ENCODE data around the gene KRT34. TPM values are rescaled to one million over a fixed set of nuclear protein-coding genes. Genes with fewer than 3 reads are reported as not detected.

KRT34 gene
- total and polyA plus RNA-seq, 2 experiments from 2014 or later = not detected

DNA sequence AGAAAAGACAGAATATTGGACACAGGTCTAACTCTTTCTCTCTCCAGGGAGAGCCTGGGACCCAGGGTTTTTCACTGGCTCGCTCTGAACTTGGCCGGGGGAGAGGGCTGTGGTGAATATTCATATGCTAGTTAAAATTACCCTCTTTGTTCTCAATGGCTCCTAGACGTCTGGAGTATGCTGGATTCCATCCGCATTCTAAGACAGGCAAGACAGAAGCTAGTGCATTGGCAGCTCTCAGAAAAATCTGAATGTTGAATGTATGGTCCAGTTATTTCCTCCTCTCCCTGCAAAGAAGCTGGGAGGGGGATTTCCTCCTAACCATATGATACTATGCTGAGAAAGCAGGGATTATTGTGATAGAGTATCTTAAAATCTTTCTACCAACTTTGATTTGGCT is 5.6 kb upstream of the KRT34 start:
- Histone ChIP-seq H4K20me1 (replicated peaks; ENCODE audit: insufficient read depth) (no peaks in the 10 kb centered on the region), H3K4me1 (ENCODE audit: insufficient read depth) (no peaks in the 10 kb centered on the region), H3K9me2 (ENCODE audit: insufficient read depth) (peaks cover 9% of the 10 kb centered on the region), H3K27me3 (ENCODE audit: insufficient read depth) (no peaks in the 10 kb centered on the region), H3K27ac (ENCODE audit: low read depth) (no peak overlapping the region), H3K36me3 (ENCODE audit: insufficient read depth) (no peaks in the 10 kb centered on the region), H3K79me2 (replicated peaks; ENCODE audit: insufficient read depth) (no peaks in the 10 kb centered on the region), H3K4me2 (no peak overlapping the region), H3K4me3 (no peak overlapping the region), H2AFZ (peak overlapping the region; percentile 6; the same call in 1 of the 2 replicates), H3F3A (replicated peaks; ENCODE audit: low read depth) (no peaks in the 10 kb centered on the region)
- no peak for TF ChIP-seq ZNF331 (CRISPR knock-in tag; IDR thresholded peaks at IDR 0.05; ENCODE audit: low read depth)
- TF ChIP-seq JUNB (IDR thresholded peaks at IDR 0.05; ENCODE audit: unreplicated experiment) = no peak
- no peak for TF ChIP-seq ZNF114 (CRISPR knock-in tag; IDR thresholded peaks at IDR 0.05)
- no peaks in the 10 kb centered on the region for H3K4me1 Mint-ChIP-seq
- H3K4me3 Mint-ChIP-seq = no peak overlapping the region
- ATAC-seq (no peak), DNase-seq (ENCODE audit: low spot score) (no peak)
- H3K27me3 Mint-ChIP-seq (ENCODE audit: insufficient read depth, low read depth, poor library complexity) = peaks cover 2% of the 10 kb centered on the region
- H3K27ac Mint-ChIP-seq = no peak overlapping the region
- no peaks in the 10 kb centered on the region; the same call in 2 of the 3 replicates for H3K36me3 Mint-ChIP-seq (ENCODE audit: low read depth)
- H3K9me3 Mint-ChIP-seq = peaks cover 9% of the 10 kb centered on the region; the same call in 2 of the 3 replicates

DNA sequence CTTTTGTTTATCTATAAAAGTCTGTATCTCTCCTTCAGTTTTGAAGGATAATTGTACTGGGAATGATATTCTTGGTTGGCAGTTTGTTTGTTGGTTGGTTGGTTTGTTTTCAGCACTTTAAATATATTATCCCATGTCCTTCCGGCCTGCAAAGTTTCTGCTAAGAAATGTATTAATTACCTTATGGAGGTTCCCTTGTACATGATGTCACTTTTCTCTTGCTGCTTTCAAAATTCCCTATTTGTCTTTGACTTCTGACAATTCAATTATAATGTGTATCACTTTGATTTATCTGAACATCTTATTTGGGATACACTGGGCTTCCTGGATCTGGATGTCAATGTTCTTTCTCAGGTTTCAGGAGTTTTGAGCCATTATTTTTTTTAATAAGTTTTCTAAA is 4.1 kb upstream of the KRT34 start:
- H3K9me2 ChIP-seq (ENCODE audit: insufficient read depth) = peaks cover 7% of the 10 kb centered on the region
- H3F3A ChIP-seq (replicated peaks; ENCODE audit: low read depth) = no peaks in the 10 kb centered on the region
- Mint-ChIP-seq H3K9me3 (peaks cover 9% of the 10 kb centered on the region; the same call in 2 of the 3 replicates), H3K4me3 (no peak overlapping the region), H3K27ac (no peak overlapping the region), H3K27me3 (ENCODE audit: insufficient read depth, low read depth, poor library complexity) (peaks cover 2% of the 10 kb centered on the region), H3K4me1 (no peaks in the 10 kb centered on the region), H3K36me3 (ENCODE audit: low read depth) (no peaks in the 10 kb centered on the region; the same call in 2 of the 3 replicates)
- no peak overlapping the region for H2AFZ ChIP-seq
- DNase-seq (ENCODE audit: low spot score) (no peak), ATAC-seq (no peak)
- H3K79me2 ChIP-seq (replicated peaks; ENCODE audit: insufficient read depth) = no peaks in the 10 kb centered on the region
- H3K27ac ChIP-seq (ENCODE audit: low read depth) = no peak overlapping the region
- H3K4me1 ChIP-seq (ENCODE audit: insufficient read depth) = no peaks in the 10 kb centered on the region
- H3K36me3 ChIP-seq (ENCODE audit: insufficient read depth) = no peaks in the 10 kb centered on the region
- H3K4me2 ChIP-seq = no peak overlapping the region
- TF ChIP-seq, protein P1, sequence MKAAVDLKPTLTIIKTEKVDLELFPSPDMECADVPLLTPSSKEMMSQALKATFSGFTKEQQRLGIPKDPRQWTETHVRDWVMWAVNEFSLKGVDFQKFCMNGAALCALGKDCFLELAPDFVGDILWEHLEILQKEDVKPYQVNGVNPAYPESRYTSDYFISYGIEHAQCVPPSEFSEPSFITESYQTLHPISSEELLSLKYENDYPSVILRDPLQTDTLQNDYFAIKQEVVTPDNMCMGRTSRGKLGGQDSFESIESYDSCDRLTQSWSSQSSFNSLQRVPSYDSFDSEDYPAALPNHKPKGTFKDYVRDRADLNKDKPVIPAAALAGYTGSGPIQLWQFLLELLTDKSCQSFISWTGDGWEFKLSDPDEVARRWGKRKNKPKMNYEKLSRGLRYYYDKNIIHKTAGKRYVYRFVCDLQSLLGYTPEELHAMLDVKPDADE (IDR thresholded peaks at IDR 0.05) = no peak
- TF ChIP-seq JUNB (IDR thresholded peaks at IDR 0.05; ENCODE audit: unreplicated experiment) (no peak), ZNF114 (CRISPR knock-in tag; IDR thresholded peaks at IDR 0.05) (no peak), EZH2phosphoT487 (IDR thresholded peaks at IDR 0.05; ENCODE audit: unreplicated experiment) (no peak), NANOG (IDR thresholded peaks at IDR 0.05; ENCODE audit: borderline replicate concordance) (no peak), EZH2 (IDR thresholded peaks at IDR 0.05; ENCODE audit: low read depth, unreplicated experiment) (no peak)
- TF ChIP-seq, protein P2, sequence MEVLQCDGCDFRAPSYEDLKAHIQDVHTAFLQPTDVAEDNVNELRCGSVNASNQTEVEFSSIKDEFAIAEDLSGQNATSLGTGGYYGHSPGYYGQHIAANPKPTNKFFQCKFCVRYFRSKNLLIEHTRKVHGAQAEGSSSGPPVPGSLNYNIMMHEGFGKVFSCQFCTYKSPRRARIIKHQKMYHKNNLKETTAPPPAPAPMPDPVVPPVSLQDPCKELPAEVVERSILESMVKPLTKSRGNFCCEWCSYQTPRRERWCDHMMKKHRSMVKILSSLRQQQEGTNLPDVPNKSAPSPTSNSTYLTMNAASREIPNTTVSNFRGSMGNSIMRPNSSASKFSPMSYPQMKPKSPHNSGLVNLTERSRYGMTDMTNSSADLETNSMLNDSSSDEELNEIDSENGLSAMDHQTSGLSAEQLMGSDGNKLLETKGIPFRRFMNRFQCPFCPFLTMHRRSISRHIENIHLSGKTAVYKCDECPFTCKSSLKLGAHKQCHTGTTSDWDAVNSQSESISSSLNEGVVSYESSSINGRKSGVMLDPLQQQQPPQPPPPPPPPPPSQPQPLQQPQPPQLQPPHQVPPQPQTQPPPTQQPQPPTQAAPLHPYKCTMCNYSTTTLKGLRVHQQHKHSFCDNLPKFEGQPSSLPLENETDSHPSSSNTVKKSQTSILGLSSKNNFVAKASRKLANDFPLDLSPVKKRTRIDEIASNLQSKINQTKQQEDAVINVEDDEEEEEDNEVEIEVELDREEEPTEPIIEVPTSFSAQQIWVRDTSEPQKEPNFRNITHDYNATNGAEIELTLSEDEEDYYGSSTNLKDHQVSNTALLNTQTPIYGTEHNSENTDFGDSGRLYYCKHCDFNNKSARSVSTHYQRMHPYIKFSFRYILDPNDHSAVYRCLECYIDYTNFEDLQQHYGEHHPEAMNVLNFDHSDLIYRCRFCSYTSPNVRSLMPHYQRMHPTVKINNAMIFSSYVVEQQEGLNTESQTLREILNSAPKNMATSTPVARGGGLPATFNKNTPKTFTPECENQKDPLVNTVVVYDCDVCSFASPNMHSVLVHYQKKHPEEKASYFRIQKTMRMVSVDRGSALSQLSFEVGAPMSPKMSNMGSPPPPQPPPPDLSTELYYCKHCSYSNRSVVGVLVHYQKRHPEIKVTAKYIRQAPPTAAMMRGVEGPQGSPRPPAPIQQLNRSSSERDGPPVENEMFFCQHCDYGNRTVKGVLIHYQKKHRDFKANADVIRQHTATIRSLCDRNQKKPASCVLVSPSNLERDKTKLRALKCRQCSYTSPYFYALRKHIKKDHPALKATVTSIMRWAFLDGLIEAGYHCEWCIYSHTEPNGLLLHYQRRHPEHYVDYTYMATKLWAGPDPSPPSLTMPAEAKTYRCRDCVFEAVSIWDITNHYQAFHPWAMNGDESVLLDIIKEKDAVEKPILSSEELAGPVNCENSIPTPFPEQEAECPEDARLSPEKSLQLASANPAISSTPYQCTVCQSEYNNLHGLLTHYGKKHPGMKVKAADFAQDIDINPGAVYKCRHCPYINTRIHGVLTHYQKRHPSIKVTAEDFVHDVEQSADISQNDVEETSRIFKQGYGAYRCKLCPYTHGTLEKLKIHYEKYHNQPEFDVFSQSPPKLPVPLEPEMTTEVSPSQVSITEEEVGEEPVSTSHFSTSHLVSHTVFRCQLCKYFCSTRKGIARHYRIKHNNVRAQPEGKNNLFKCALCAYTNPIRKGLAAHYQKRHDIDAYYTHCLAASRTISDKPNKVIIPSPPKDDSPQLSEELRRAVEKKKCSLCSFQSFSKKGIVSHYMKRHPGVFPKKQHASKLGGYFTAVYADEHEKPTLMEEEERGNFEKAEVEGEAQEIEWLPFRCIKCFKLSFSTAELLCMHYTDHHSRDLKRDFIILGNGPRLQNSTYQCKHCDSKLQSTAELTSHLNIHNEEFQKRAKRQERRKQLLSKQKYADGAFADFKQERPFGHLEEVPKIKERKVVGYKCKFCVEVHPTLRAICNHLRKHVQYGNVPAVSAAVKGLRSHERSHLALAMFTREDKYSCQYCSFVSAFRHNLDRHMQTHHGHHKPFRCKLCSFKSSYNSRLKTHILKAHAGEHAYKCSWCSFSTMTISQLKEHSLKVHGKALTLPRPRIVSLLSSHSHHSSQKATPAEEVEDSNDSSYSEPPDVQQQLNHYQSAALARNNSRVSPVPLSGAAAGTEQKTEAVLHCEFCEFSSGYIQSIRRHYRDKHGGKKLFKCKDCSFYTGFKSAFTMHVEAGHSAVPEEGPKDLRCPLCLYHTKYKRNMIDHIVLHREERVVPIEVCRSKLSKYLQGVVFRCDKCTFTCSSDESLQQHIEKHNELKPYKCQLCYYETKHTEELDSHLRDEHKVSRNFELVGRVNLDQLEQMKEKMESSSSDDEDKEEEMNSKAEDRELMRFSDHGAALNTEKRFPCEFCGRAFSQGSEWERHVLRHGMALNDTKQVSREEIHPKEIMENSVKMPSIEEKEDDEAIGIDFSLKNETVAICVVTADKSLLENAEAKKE (CRISPR knock-in tag; IDR thresholded peaks at IDR 0.05) = no peak
- H3K27me3 ChIP-seq (ENCODE audit: insufficient read depth) = no peaks in the 10 kb centered on the region
- no peak overlapping the region for H3K4me3 ChIP-seq
- no peaks in the 10 kb centered on the region for H4K20me1 ChIP-seq (replicated peaks; ENCODE audit: insufficient read depth)
